ENCODE measurements around the gene BRAF. TPM values are rescaled to one million over a fixed set of nuclear protein-coding genes. Genes with fewer than 3 reads are reported as not detected.
A peak's percentile ranks its signal among the peaks of the same experiment; 100 is the strongest.

The BRAF gene
- total and polyA plus RNA-seq, 2 of the 8 experiments (the other 6 are each of a cell fraction or from before 2014, with no cell fraction given) = 11.4 to 32.6 TPM

DNA sequence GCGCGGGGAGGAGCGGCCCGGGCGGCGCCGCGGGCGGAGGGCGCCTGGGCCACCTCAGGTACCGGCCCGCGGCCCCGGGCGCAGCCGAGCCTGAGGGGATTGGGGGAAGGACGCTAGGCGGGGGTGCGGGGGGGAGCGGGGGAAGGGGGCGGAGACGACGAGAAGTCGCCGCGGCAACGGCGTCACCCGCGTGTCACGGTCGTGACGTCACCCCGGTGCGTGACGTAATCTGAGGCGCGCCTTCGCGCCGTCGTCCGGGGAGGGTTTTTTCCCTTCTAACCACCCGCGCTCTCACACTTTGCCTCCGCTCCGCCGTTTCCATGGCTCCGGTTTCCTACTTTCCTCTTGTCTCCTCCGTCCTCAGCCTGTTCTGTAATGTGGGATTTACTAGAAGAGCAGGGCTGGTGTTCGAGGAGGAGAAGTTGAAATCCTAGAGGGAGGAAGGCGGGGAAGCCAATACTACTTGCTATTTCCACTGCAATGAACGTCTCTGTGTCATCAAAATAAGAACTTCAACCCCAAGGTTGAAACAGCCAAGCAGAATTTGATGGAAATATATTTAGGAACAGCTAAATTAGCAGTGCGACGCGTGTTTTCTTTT lies at the start of gene BRAF (continued):
- TF ChIP-seq, protein P1, sequence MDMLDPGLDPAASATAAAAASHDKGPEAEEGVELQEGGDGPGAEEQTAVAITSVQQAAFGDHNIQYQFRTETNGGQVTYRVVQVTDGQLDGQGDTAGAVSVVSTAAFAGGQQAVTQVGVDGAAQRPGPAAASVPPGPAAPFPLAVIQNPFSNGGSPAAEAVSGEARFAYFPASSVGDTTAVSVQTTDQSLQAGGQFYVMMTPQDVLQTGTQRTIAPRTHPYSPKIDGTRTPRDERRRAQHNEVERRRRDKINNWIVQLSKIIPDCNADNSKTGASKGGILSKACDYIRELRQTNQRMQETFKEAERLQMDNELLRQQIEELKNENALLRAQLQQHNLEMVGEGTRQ (IDR thresholded peaks at IDR 0.05; ENCODE audit: low read length) = no peak
- TF ChIP-seq SRF (IDR thresholded peaks at IDR 0.05; ENCODE audit: low read depth, low read length) (0 out of 2 replicates have a peak, but pooled peaks have one; percentile 44), RNF2 (IDR thresholded peaks at IDR 0.05; ENCODE audit: borderline replicate concordance, low read depth, low read length, missing control alignments, poor library complexity, severe bottlenecking) (no peak), SUZ12 (IDR thresholded peaks at IDR 0.05; ENCODE audit: low read length) (no peak), JUN (IDR thresholded peaks at IDR 0.05; ENCODE audit: low read depth, low read length) (no peak; the same call in 1 of the 2 replicates), CHD2 (IDR thresholded peaks at IDR 0.05; ENCODE audit: low read length) (0 out of 2 replicates have a peak, but pooled peaks have one; percentile 17), FOSL1 (IDR thresholded peaks at IDR 0.05; ENCODE audit: insufficient read depth, low read depth, low read length) (no peak), SP1 (IDR thresholded peaks at IDR 0.05; ENCODE audit: low read depth, low read length) (peak; percentile 84), TEAD4 (IDR thresholded peaks at IDR 0.05; ENCODE audit: low read depth, low read length) (no peak), RXRA (IDR thresholded peaks at IDR 0.05; ENCODE audit: insufficient read depth, low read depth, low read length) (no peak), RBBP5 (IDR thresholded peaks at IDR 0.05; ENCODE audit: borderline replicate concordance, low read depth, low read length) (peak; percentile 21; the same call in 1 of the 2 replicates), ATF2 (IDR thresholded peaks at IDR 0.05; ENCODE audit: low read length) (peak; percentile 63; the same call in 1 of the 2 replicates), SP4 (IDR thresholded peaks at IDR 0.05; ENCODE audit: low read length) (no peak), RFX5 (IDR thresholded peaks at IDR 0.05; ENCODE audit: borderline replicate concordance, low read depth, low read length) (no peak), ZNF274 (IDR thresholded peaks at IDR 0.05; ENCODE audit: borderline replicate concordance, extremely low read depth, low read length) (no peak), POU5F1 (IDR thresholded peaks at IDR 0.05; ENCODE audit: low read depth, low read length) (no peak), SIX5 (IDR thresholded peaks at IDR 0.05; ENCODE audit: low read depth, low read length) (no peak), BACH1 (IDR thresholded peaks at IDR 0.05; ENCODE audit: low read length) (no peak)
